ENCODE measurements around the gene TCF23. TPM values are rescaled to one million over a fixed set of nuclear protein-coding genes. Genes with fewer than 3 reads are reported as not detected.

Gene TCF23
- total and polyA plus RNA-seq, 2 experiments from 2014 or later = 0.03 to 0.07 TPM

- TF ChIP-seq ZNF462 (CRISPR knock-in tag; IDR thresholded peaks at IDR 0.05) (no peak), NANOG (IDR thresholded peaks at IDR 0.05; ENCODE audit: borderline replicate concordance) (no peak), EZH2phosphoT487 (IDR thresholded peaks at IDR 0.05; ENCODE audit: unreplicated experiment) (no peak), ZNF331 (CRISPR knock-in tag; IDR thresholded peaks at IDR 0.05; ENCODE audit: low read depth) (no peak)
Observed at GRCh38 chr2:27184115-27184514, 35.3 kb downstream of the TCF23 start (continued).

- no peak for ATAC-seq
- TF ChIP-seq REST (IDR thresholded peaks at IDR 0.05; ENCODE audit: unreplicated experiment) (no peak), EZH2phosphoT487 (IDR thresholded peaks at IDR 0.05; ENCODE audit: unreplicated experiment) (no peak), CTCF (conservative IDR thresholded peaks at IDR 0.05; ENCODE audit: low read depth in 2 of 2) (no peak), ETS1 (IDR thresholded peaks at IDR 0.05) (no peak), CREB1 (CRISPR knock-in tag; IDR thresholded peaks at IDR 0.05; ENCODE audit: low read depth) (no peak), ZNF114 (CRISPR knock-in tag; IDR thresholded peaks at IDR 0.05) (no peak), NANOG (IDR thresholded peaks at IDR 0.05; ENCODE audit: borderline replicate concordance) (no peak), POLR2AphosphoS5 (IDR thresholded peaks at IDR 0.05; ENCODE audit: low read depth) (no peak), ZNF331 (CRISPR knock-in tag; IDR thresholded peaks at IDR 0.05; ENCODE audit: low read depth) (no peak), STAT1 (IDR thresholded peaks at IDR 0.05; ENCODE audit: unreplicated experiment) (no peak), JUNB (IDR thresholded peaks at IDR 0.05; ENCODE audit: unreplicated experiment) (no peak)
Observed at GRCh38 chr2:27185331-27186026, 36.7 kb downstream of the TCF23 start.

More at GRCh38 chr2:27185331-27186026, 36.7 kb downstream of the TCF23 start:
- no peaks in the 10 kb centered on the region for H3K4me1 Mint-ChIP-seq
- no peaks in the 10 kb centered on the region for H3K36me3 Mint-ChIP-seq (ENCODE audit: low read depth)
- H3K27me3 Mint-ChIP-seq (ENCODE audit: insufficient read depth, low read depth, poor library complexity) = peaks cover 2% of the 10 kb centered on the region
- H2AFZ ChIP-seq = peak overlapping the region; percentile 80; the same call in 1 of the 2 replicates
- H3F3A ChIP-seq (replicated peaks; ENCODE audit: low read depth) = no peaks in the 10 kb centered on the region
- H3K9me2 ChIP-seq (ENCODE audit: insufficient read depth) = no peaks in the 10 kb centered on the region
- H3K4me3 Mint-ChIP-seq = no peak overlapping the region
- no peak for DNase-seq (ENCODE audit: low spot score)
- no peak overlapping the region for H3K27ac Mint-ChIP-seq
- H4K20me1 ChIP-seq (replicated peaks; ENCODE audit: insufficient read depth) = no peaks in the 10 kb centered on the region
- H3K4me2 ChIP-seq = no peak overlapping the region
- H3K4me1 ChIP-seq (ENCODE audit: insufficient read depth) = no peaks in the 10 kb centered on the region
- no peaks in the 10 kb centered on the region for H3K36me3 ChIP-seq (ENCODE audit: insufficient read depth)
- H3K27me3 ChIP-seq (ENCODE audit: insufficient read depth) = no peaks in the 10 kb centered on the region
- no peaks in the 10 kb centered on the region for H3K9me3 Mint-ChIP-seq
- no peak overlapping the region for H3K27ac ChIP-seq (ENCODE audit: low read depth)
- H3K4me3 ChIP-seq = no peak overlapping the region
- no peaks in the 10 kb centered on the region for H3K79me2 ChIP-seq (replicated peaks; ENCODE audit: insufficient read depth)
